Measurements from ENCODE around the gene CFB. TPM values are rescaled to one million over a fixed set of nuclear protein-coding genes. Genes with fewer than 3 reads are reported as not detected.

CFB gene
- total RNA-seq, 1 donor from 2014 or later, result not detected

DNA sequence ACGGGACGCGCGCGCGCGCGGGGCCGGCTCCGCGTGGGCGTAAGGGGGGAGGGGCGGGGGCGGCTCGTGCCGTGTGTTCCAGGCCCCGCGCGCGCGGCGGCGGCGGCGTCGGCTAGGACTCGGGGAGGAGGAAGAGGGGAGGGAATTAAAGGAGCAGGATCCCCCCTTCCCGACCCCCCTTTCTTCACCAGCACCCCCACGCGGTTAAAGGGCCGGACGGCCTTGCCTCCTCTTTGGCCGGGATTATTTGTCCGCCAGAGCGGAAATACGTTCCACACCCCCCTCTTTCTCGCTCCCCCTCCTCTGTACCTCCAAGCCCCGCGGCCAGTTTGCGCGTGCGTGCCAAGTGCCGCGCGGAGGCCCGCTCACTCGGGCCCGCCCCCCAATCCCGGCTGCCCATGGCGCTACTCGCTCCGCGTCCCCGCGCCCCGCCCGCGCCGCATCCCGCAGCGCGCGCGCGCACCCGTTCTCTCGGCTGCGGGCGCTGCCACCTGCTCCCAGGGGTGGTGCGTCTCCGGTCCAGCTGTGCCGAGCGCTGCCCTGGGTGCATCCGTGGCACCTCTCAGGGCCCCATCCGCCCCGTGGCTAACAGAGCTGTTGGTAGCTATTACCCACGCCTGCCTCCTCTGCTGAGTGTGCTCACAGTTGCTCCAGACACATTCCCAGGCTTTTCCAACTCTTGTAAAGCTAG lies 43.8 kb upstream of the CFB start, which contains the start of gene ZBTB12:
ZBTB12 (minus strand) TSS at position 134 of the 691 bp plus-strand sequence. CDS start 781 bp downstream, outside the sequence.
- Histone ChIP-seq H3K4me2 (peak within 1 kb of the TSS; percentile 95), H3K4me3 (peak within 1 kb of the TSS; percentile 75), H4K20me1 (ENCODE audit: low read depth) (peaks cover 20% of the 10 kb centered on the region), H3K9me3 (ENCODE audit: low read depth) (no peaks in the 10 kb centered on the region), H3K36me3 (no peaks in the 10 kb centered on the region), H3F3A (ENCODE audit: low read depth) (peaks cover 55% of the 10 kb centered on the region), H3K27me3 (no peaks in the 10 kb centered on the region), H2AFZ (replicated peaks) (peak within 1 kb of the TSS; percentile 93), H3K9ac (peak within 1 kb of the TSS; percentile 45), H3K4me1 (peaks cover 37% of the 10 kb centered on the region), H3K27ac (peak within 1 kb of the TSS; percentile 58), H3K79me2 (ENCODE audit: low read depth) (peaks cover 43% of the 10 kb centered on the region)
- Mint-ChIP-seq H3K27me3 (ENCODE audit: insufficient read depth, low read depth) (peaks cover 2% of the 10 kb centered on the region), H3K4me3 (peak within 1 kb of the TSS; percentile 88), H3K36me3 (peaks cover 2% of the 10 kb centered on the region), H3K4me1 (peaks cover 36% of the 10 kb centered on the region), H3K9me3 (no peaks in the 10 kb centered on the region), H3K27ac (peak within 1 kb of the TSS; percentile 92)
- TF ChIP-seq, protein P1, sequence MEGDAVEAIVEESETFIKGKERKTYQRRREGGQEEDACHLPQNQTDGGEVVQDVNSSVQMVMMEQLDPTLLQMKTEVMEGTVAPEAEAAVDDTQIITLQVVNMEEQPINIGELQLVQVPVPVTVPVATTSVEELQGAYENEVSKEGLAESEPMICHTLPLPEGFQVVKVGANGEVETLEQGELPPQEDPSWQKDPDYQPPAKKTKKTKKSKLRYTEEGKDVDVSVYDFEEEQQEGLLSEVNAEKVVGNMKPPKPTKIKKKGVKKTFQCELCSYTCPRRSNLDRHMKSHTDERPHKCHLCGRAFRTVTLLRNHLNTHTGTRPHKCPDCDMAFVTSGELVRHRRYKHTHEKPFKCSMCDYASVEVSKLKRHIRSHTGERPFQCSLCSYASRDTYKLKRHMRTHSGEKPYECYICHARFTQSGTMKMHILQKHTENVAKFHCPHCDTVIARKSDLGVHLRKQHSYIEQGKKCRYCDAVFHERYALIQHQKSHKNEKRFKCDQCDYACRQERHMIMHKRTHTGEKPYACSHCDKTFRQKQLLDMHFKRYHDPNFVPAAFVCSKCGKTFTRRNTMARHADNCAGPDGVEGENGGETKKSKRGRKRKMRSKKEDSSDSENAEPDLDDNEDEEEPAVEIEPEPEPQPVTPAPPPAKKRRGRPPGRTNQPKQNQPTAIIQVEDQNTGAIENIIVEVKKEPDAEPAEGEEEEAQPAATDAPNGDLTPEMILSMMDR (IDR thresholded peaks at IDR 0.05), result no peak
- no peak for TF ChIP-seq EZH2 (IDR thresholded peaks at IDR 0.05)
- no peak for TF ChIP-seq EZH2phosphoT487 (IDR thresholded peaks at IDR 0.05)
- DNase-seq (ENCODE audit: low spot score), result peak; percentile 99

GRCh38 chr6:31903957-31904356 lies 41.9 kb upstream of the CFB start:
- Histone ChIP-seq H3K79me2 (ENCODE audit: low read depth) (peaks cover 27% of the 10 kb centered on the region), H3F3A (ENCODE audit: low read depth) (peaks cover 46% of the 10 kb centered on the region), H3K9me3 (ENCODE audit: low read depth) (no peaks in the 10 kb centered on the region), H3K36me3 (no peaks in the 10 kb centered on the region), H3K4me1 (peaks cover 35% of the 10 kb centered on the region), H3K27me3 (no peaks in the 10 kb centered on the region), H3K27ac (no peak overlapping the region), H3K4me3 (no peak overlapping the region), H4K20me1 (ENCODE audit: low read depth) (peaks cover 16% of the 10 kb centered on the region), H3K9ac (no peak overlapping the region), H3K4me2 (no peak overlapping the region), H2AFZ (replicated peaks) (no peak overlapping the region)
- H3K27me3 Mint-ChIP-seq (ENCODE audit: insufficient read depth, low read depth), result peaks cover 4% of the 10 kb centered on the region
- H3K4me1 Mint-ChIP-seq, result peaks cover 25% of the 10 kb centered on the region
- H3K36me3 Mint-ChIP-seq, result peaks cover 2% of the 10 kb centered on the region
- no peak overlapping the region for H3K27ac Mint-ChIP-seq
- no peak for DNase-seq (ENCODE audit: low spot score)
- no peaks in the 10 kb centered on the region for H3K9me3 Mint-ChIP-seq
- no peak overlapping the region for H3K4me3 Mint-ChIP-seq
- no peak for TF ChIP-seq EZH2 (IDR thresholded peaks at IDR 0.05)
- TF ChIP-seq EZH2phosphoT487 (IDR thresholded peaks at IDR 0.05), result no peak
- TF ChIP-seq, protein P1 (IDR thresholded peaks at IDR 0.05), result no peak

DNA sequence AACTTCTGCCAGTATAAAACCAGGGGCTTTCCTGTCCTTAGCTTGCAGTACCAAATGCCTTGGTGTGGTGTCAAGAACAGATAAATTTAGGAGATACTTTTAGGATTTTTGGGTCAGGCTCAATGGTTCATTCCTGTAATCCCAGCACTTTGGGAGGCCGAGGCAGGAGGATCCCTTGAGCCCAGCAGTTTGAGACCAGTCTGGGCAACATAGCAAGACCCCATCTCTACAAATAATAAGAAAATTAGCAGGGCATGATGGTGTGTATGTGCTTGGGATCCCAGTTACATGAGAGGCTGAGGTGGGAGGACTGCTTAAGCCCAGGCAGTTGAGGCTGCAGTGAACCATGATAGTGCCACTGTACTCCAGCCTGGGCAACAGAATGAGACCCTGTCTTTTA lies 40.9 kb upstream of the CFB start:
- Histone ChIP-seq H3K9ac (no peak overlapping the region), H3K4me3 (no peak overlapping the region), H2AFZ (replicated peaks) (no peak overlapping the region), H3K79me2 (ENCODE audit: low read depth) (peaks cover 16% of the 10 kb centered on the region), H3K27ac (no peak overlapping the region), H3K27me3 (no peaks in the 10 kb centered on the region), H3K4me1 (peaks cover 33% of the 10 kb centered on the region), H3K36me3 (no peaks in the 10 kb centered on the region), H3F3A (ENCODE audit: low read depth) (peaks cover 37% of the 10 kb centered on the region), H4K20me1 (ENCODE audit: low read depth) (peaks cover 6% of the 10 kb centered on the region), H3K9me3 (ENCODE audit: low read depth) (no peaks in the 10 kb centered on the region), H3K4me2 (no peak overlapping the region)
- no peaks in the 10 kb centered on the region for H3K9me3 Mint-ChIP-seq
- H3K27me3 Mint-ChIP-seq (ENCODE audit: insufficient read depth, low read depth), result peaks cover 6% of the 10 kb centered on the region
- TF ChIP-seq EZH2 (IDR thresholded peaks at IDR 0.05), result no peak
- no peak for TF ChIP-seq EZH2phosphoT487 (IDR thresholded peaks at IDR 0.05)
- TF ChIP-seq, protein P1 (IDR thresholded peaks at IDR 0.05), result no peak
- no peaks in the 10 kb centered on the region for H3K36me3 Mint-ChIP-seq
- H3K4me3 Mint-ChIP-seq, result no peak overlapping the region
- H3K27ac Mint-ChIP-seq, result no peak overlapping the region
- no peak for DNase-seq (ENCODE audit: low spot score)
- H3K4me1 Mint-ChIP-seq, result peaks cover 16% of the 10 kb centered on the region
